Measurements from ENCODE around the gene FBXL13. TPM values are rescaled to one million over a fixed set of nuclear protein-coding genes. Genes with fewer than 3 reads are reported as not detected.
"Not testable (repeated sequence)": the region's sequence is repeated elsewhere in the genome, so short reads cannot be mapped to it uniquely, and the experiment has no call there.

Gene FBXL13
- total RNA-seq, 3 donors from 2014 or later (not counting 1 experiment from before 2014, with no cell fraction given): 0.70 to 0.89 (median 0.85) TPM

DNA sequence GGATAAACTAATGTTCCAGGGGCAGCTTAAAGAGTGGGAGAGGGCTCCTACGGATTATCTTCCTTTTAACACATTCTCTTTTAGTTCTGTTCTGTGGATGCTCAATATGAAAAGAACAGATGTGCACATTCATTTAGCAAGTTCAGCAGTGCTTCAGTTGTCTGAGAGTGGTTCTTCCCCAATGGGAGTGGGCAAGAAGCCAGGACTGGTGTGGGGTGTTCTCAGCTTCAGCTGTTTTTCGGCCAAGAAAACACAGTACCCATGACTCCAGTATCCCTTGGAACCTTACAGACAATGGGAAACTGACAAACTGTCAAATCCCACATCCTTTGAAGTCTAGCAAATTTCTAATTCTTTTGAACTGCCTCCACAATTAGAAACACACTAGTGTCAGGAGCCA, 233.3 kb downstream of the FBXL13 start:
- Mint-ChIP-seq H3K4me1 (peaks cover 0 to 6% of the 10 kb centered on the region in 2 donors), H3K4me3 (no peak overlapping the region), H3K27ac (no peak overlapping the region), H3K27me3 (ENCODE audit: low read depth in 2 of 2) (no peaks in the 10 kb centered on the region), H3K36me3 (no peaks in the 10 kb centered on the region), H3K9me3 (no peaks in the 10 kb centered on the region)
- ATAC-seq (no peak), DNase-seq (no peak)
- WGBS (ENCODE audit: insufficient coverage): 91% methylated on average over 1 of the region's 2 CpGs
- no peaks in the 10 kb centered on the region for H3K9me3 ChIP-seq (ENCODE audit: control insufficient read depth, insufficient read depth, low read length)
- H3K27me3 ChIP-seq (ENCODE audit: control insufficient read depth, insufficient read depth, low read length): no peaks in the 10 kb centered on the region
- TF ChIP-seq, protein P1, sequence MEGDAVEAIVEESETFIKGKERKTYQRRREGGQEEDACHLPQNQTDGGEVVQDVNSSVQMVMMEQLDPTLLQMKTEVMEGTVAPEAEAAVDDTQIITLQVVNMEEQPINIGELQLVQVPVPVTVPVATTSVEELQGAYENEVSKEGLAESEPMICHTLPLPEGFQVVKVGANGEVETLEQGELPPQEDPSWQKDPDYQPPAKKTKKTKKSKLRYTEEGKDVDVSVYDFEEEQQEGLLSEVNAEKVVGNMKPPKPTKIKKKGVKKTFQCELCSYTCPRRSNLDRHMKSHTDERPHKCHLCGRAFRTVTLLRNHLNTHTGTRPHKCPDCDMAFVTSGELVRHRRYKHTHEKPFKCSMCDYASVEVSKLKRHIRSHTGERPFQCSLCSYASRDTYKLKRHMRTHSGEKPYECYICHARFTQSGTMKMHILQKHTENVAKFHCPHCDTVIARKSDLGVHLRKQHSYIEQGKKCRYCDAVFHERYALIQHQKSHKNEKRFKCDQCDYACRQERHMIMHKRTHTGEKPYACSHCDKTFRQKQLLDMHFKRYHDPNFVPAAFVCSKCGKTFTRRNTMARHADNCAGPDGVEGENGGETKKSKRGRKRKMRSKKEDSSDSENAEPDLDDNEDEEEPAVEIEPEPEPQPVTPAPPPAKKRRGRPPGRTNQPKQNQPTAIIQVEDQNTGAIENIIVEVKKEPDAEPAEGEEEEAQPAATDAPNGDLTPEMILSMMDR (IDR thresholded peaks at IDR 0.05): no peak
- no peak overlapping the region for H3K27ac ChIP-seq (ENCODE audit: low read length)
- no peak overlapping the region for H3K4me3 ChIP-seq (ENCODE audit: low read length)
- H3K4me1 ChIP-seq (ENCODE audit: control insufficient read depth, insufficient read depth, low read length): no peaks in the 10 kb centered on the region
- no peaks in the 10 kb centered on the region for H3K36me3 ChIP-seq (ENCODE audit: control insufficient read depth, insufficient read depth, low read length)
- intact Hi-C loops (cut with micrococcal nuclease): no loop called here

DNA sequence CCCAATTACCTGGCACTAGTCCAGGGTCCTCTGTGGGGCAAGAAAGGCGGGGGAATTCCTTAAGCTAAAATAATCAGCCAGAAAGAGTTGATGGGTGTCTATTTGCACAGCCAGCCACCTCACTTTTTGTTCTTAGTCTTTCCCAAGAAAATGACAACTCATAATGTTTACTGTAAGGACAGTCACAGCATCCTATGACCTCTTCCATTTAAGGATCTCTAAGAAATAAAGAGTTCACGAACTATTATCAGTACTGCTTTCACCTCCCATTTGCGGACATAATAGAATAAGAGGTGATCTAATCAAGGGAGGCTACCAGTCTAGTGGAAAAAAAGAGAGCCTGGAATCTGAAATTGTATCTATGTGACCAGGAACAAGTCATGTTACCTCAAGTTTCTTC, 234.2 kb downstream of the FBXL13 start:
- DNase-seq (no peak), ATAC-seq (no peak)
- Histone ChIP-seq H3K4me1 (ENCODE audit: control insufficient read depth, insufficient read depth, low read length) (no peaks in the 10 kb centered on the region), H3K36me3 (ENCODE audit: control insufficient read depth, insufficient read depth, low read length) (no peaks in the 10 kb centered on the region), H3K27me3 (ENCODE audit: control insufficient read depth, insufficient read depth, low read length) (no peaks in the 10 kb centered on the region), H3K4me3 (ENCODE audit: low read length) (no peak overlapping the region), H3K27ac (ENCODE audit: low read length) (no peak overlapping the region), H3K9me3 (ENCODE audit: control insufficient read depth, insufficient read depth, low read length) (no peaks in the 10 kb centered on the region)
- peaks cover 0 to 6% of the 10 kb centered on the region in 2 donors for H3K4me1 Mint-ChIP-seq
- H3K36me3 Mint-ChIP-seq: no peaks in the 10 kb centered on the region
- H3K9me3 Mint-ChIP-seq: no peaks in the 10 kb centered on the region
- TF ChIP-seq, protein P1 (IDR thresholded peaks at IDR 0.05): no peak
- intact Hi-C loops (cut with micrococcal nuclease): no loop called here
- no peak overlapping the region for H3K27ac Mint-ChIP-seq
- WGBS (ENCODE audit: insufficient coverage): 96% methylated on average over 3 of the region's 3 CpGs
- no peak overlapping the region for H3K4me3 Mint-ChIP-seq
- no peaks in the 10 kb centered on the region for H3K27me3 Mint-ChIP-seq (ENCODE audit: low read depth in 2 of 2)

DNA sequence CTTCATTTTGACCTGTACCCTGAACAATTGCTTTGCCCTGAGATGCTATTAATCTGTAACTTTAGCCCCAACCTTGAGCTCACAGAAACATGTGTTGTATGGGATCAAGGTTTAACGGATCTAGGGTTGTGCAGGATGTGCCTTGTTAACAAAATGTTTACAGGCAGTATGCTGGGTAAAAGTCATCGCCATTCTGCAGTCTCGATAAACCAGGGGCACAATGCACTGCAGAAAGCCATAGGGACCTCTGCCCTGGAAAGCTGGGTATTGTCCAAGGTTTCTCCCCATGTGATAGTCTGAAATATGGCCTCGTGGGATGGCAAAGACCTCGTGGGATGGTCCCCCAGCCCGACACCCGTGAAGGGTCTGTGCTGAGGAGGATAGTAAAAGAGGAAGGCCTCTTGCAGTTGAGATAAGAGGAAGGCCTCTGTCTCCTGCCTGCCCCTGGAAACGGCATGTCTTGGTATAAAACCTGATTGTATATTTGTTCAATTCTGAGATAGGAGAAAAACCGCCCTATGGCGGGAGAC, 236.0 kb downstream of the FBXL13 start:
- H3K9me3 ChIP-seq (ENCODE audit: control insufficient read depth, insufficient read depth, low read length); intact Hi-C loops (cut with micrococcal nuclease); H3K36me3 Mint-ChIP-seq; H3K4me1 Mint-ChIP-seq; H3K36me3 ChIP-seq (ENCODE audit: control insufficient read depth, insufficient read depth, low read length); H3K27me3 ChIP-seq (ENCODE audit: control insufficient read depth, insufficient read depth, low read length); ATAC-seq; H3K27ac ChIP-seq (ENCODE audit: low read length); H3K4me3 Mint-ChIP-seq; H3K4me3 ChIP-seq (ENCODE audit: low read length); H3K27ac Mint-ChIP-seq; H3K27me3 Mint-ChIP-seq (ENCODE audit: low read depth in 2 of 2); H3K4me1 ChIP-seq (ENCODE audit: control insufficient read depth, insufficient read depth, low read length); H3K9me3 Mint-ChIP-seq; DNase-seq: not testable (repeated sequence)
- 95% methylated on average over 10 of the region's 10 CpGs for WGBS (ENCODE audit: insufficient coverage)

DNA sequence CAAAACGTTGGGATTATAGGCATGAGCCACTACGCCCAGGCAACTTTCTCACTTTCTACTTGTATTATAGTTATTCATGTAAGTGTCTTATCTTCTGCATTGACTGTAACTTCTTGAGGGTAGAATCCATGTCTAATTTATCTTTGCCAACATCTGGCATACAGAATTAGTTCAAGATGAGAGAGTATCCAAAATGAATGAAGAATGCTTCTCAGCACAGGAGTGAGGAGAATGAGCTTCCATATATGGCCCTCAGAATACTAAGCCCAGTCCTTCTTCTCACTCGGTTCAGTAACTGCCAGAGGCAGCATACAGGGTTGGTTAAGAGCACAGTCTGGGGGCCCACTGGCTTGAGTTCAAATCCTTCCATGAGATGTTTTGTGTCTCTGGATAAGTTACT, 236.8 kb downstream of the FBXL13 start:
- H3K4me3 Mint-ChIP-seq: no peak overlapping the region
- ATAC-seq (no peak), DNase-seq (no peak)
- Histone ChIP-seq H3K4me1 (ENCODE audit: control insufficient read depth, insufficient read depth, low read length) (no peaks in the 10 kb centered on the region), H3K27ac (ENCODE audit: low read length) (no peak overlapping the region), H3K27me3 (ENCODE audit: control insufficient read depth, insufficient read depth, low read length) (no peaks in the 10 kb centered on the region), H3K36me3 (ENCODE audit: control insufficient read depth, insufficient read depth, low read length) (no peaks in the 10 kb centered on the region), H3K9me3 (ENCODE audit: control insufficient read depth, insufficient read depth, low read length) (no peaks in the 10 kb centered on the region), H3K4me3 (ENCODE audit: low read length) (no peak overlapping the region)
- H3K36me3 Mint-ChIP-seq: no peaks in the 10 kb centered on the region
- intact Hi-C loops (cut with micrococcal nuclease): no loop called here
- TF ChIP-seq, protein P1 (IDR thresholded peaks at IDR 0.05): no peak
- 100% methylated on average over 1 of the region's 3 CpGs for WGBS (ENCODE audit: insufficient coverage)
- no peaks in the 10 kb centered on the region for H3K9me3 Mint-ChIP-seq
- H3K27me3 Mint-ChIP-seq (ENCODE audit: low read depth in 2 of 2): no peaks in the 10 kb centered on the region
- H3K27ac Mint-ChIP-seq: no peak overlapping the region
- no peaks in the 10 kb centered on the region for H3K4me1 Mint-ChIP-seq
